Myometrial cell (primary cell): ENCODE results near the gene PSMD1. TPM values are rescaled to one million over a fixed set of nuclear protein-coding genes. Genes with fewer than 3 reads are reported as not detected.

Experiments
- total RNA-seq: library from RNA; depleted of rRNA; stranded (reverse); fragments of >200 nt; gene quantifications from 2 replicates; pipeline ENCODE4 v1.2.3, GENCODE V29; 2015

The PSMD1 gene
- total RNA-seq = 109 and 137 TPM in 2 replicates

DNA sequence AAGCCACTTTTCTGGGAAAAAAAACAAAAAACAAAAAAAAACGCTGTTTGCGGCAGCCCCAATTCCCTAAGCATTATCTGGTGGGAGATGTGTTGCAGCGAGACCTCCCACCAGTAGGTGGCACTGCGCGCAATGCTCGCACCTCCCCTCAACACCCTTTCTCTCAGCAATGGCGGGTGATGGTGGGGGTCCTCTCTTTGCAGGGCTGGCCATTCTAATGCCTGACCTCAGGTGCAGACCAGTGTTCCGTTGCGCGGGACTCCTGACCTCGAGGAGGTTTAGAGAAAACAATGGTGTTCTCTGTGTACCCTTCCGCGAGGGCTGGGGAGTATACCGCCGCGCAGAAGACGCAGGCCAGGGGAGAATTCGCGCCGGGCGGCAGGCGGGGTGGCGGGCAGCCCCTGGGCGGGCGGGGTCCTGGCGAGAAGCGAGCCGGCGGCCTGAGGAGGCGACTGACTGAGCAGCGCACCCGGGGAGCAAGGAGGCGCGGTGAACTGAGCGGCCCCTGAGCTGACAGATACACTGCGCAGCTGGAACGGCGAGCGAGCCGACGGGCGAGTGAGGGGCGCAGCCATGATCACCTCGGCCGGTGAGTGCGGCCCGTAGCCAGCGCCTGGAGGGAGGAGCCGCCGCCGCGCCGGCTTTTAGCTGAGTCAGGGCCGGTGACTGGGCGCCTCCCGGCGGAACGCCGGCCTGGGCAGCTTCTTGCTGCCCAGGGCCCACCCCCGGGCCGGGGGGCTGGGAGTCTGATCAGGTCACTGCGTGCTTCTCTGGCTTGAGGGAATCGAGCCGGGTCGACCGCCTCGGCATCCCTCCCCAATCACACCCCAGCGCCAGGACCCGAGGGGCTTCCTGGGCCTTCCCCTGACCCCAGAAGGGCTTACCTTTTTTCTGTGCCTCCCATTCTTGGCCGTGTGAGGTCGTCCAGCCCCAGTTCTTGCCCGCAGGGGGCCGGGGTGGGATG is at the start of gene PSMD1:
TSS of gene PSMD1 (plus strand) at position 415 of the 964 bp plus-strand sequence. CDS start at position 574, 159 bp downstream.

DNA sequence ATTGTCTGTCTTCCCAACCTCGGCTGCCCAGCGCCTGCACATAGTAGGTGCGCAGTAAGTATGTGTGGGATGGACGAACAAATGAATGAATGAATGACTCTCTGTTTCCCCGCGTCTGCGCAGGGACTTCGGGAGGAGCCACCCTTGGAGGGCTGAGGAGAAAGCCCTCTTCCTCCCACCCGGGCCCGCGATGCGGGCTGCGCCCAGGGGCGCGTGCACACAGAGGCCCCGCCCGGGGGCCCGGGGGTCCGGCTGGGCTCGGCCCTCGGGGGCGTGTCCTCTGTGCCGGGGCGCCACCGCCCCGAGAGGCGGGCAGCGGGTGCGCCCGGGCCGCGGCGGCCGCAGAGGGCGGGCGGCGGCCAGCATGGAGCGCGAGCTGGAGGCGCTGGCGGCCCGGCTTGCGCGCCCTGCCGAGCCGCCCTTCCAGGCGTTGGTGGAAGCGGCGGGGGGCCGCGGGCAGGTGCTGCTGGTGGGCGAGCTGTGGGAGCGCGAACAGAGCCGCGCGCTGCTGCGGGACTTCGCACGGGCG is 19.4 kb upstream of the PSMD1 start, which contains the start of gene C2orf72:
TSS of gene C2orf72 (plus strand) at position 322 of the 529 bp plus-strand sequence. CDS start at position 365, 43 bp downstream.

DNA sequence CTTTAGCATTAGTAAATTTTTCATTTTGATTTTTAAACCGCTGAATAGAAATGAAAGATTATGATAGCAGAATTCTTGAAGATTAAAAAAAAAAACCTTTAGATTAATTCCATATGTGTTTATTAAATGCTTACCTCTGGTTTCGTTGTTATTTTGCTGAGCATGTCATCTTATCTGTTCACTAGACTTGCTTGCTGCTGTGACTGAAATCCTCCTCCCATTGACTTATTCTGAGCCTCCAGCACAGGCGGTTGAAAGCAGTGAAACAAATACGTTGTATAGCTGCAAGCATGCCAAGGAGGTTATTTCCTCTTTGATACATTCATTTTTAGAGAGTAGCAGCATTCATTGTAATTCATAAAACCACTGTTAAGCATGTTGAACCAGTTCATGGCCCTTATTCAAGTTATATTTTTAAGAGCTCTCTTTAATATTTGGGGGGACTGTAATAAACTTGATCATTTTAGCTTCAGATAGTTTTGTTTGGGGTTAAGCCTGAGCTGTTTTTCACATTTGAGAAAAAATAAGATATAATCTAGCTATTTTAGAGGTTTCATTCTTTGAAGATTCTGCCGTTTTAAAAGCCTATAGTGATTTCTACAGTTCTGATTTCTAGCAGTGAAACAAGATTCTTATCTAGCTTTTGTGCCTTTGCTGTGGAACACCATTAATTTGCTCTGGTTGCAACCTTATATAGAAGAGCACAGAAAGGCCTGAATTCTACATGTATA is 68.3 kb downstream of the PSMD1 start, which contains the start of gene HTR2B:
TSS of gene HTR2B (minus strand) at position 205 of the 731 bp plus-strand sequence. CDS start 1,278 bp downstream, outside the sequence.

DNA sequence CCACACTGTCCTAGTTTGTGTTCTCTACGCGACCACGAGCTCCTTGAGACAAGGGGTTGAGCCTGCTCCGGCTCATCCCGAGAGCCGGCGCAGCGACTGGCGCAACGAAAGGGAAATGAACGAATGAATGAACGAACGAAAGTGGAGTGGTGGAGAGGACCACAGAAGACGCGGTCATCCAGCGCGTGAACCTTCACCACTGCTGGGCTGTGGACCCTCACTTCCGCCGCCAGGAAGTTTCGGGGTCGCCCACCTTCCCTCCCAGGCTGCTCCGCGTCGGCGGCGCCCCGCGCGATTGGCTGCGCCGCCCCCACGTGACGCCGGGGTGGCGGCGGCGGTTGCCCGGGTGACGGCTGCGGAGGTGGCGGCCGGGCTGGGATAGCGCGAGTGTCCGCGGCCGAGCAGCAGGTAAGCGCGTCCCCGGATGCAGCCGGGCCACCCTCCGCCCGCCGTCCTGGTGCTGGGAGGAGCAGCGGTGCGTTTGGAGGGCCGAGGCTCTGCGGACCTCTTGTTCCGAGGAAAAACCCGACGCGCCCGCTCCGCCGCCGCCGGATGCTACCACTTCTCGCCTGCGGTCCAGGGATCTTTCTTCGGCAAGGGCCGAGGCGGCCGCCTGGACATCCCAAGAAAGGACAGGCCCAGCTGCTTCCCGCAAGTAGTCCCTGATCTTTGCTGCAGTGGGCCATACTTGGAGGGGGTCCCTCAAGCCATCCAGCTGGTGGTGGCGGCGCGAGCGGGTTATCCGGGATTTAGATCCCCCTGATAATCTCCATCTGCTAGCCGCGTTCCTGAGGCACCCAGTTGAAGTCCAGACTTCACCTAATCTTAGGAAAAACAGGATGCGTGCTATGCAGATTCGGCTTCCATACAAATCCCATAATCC is 141.9 kb downstream of the PSMD1 start, which contains the start of gene ARMC9:
TSS of gene ARMC9 (plus strand) at position 341 of the 883 bp plus-strand sequence. CDS start 7,608 bp downstream, outside the sequence.

Other genes starting within 250 kb of the PSMD1 start
- gene ITM2C, start 191.9 kb upstream of the PSMD1 start, total RNA-seq = 72.5 and 84.8 TPM in 2 replicates
- gene GPR55, start 131.6 kb upstream of the PSMD1 start, total RNA-seq = not detected in 2 replicates
- gene SPATA3, start 60.7 kb upstream of the PSMD1 start, total RNA-seq = not detected in 2 replicates
- gene C2orf72, start 19.3 kb upstream of the PSMD1 start, total RNA-seq = not detected in 2 replicates
- 5.5 and 6.4 TPM in 2 replicates for gene HTR2B, start 68.2 kb downstream of the PSMD1 start, total RNA-seq
- gene ARMC9, start 141.8 kb downstream of the PSMD1 start, total RNA-seq = 57.1 and 62.6 TPM in 2 replicates